ENCODE measurements around the gene TMEM37.

The TMEM37 gene

GRCh38 chr2:119478978-119479295 is 47.3 kb downstream of the TMEM37 start:
- DNase-seq (ENCODE audit: low spot score) = no peak

- no peak for DNase-seq (ENCODE audit: low spot score)
Observed at GRCh38 chr2:119480184-119480583, 48.5 kb downstream of the TMEM37 start.

- DNase-seq (ENCODE audit: low spot score) = no peak
Observed at GRCh38 chr2:119480718-119481142, 49.1 kb downstream of the TMEM37 start.

GRCh38 chr2:119481501-119482455 is 50.1 kb downstream of the TMEM37 start:
- DNase-seq (ENCODE audit: low spot score) = no peak

GRCh38 chr2:119482481-119483394 is 51.1 kb downstream of the TMEM37 start:
- DNase-seq (ENCODE audit: low spot score) = no peak

GRCh38 chr2:119483395-119483753 is 51.7 kb downstream of the TMEM37 start:
- DNase-seq (ENCODE audit: low spot score) = no peak

GRCh38 chr2:119483896-119484718 is 52.5 kb downstream of the TMEM37 start:
- no peak for DNase-seq (ENCODE audit: low spot score)

- DNase-seq (ENCODE audit: low spot score) = no peak
Observed at GRCh38 chr2:119484834-119485233, 53.2 kb downstream of the TMEM37 start.

- DNase-seq (ENCODE audit: low spot score) = no peak
Observed at GRCh38 chr2:119485336-119486110, 53.9 kb downstream of the TMEM37 start.

GRCh38 chr2:119486196-119486827 is 54.7 kb downstream of the TMEM37 start:
- no peak for DNase-seq (ENCODE audit: low spot score)

- DNase-seq (ENCODE audit: low spot score) = no peak
Observed at GRCh38 chr2:119486886-119487285, 55.2 kb downstream of the TMEM37 start.

GRCh38 chr2:119487434-119488244 is 56.0 kb downstream of the TMEM37 start:
- DNase-seq (ENCODE audit: low spot score) = peak; percentile 82

Data from HuH-7 (cell line).